PC-3 (cell line): ENCODE results near the gene ADGRV1.

ENCODE experiments used
- CTCF ChIP-seq: fragments of 300-600 bp; sonication (generic); conservative IDR thresholded peaks from 2 replicates; pipeline ENCODE4 v1.5.1; 2017; ENCODE audit warnings: antibody characterized with exemption, low read depth, mild to moderate bottlenecking, low read length
- EZH2 ChIP-seq: fragments of 300-600 bp; sonication (generic); IDR thresholded peaks from one replicate; pipeline ENCODE4 v1.6.1; 2017; ENCODE audit warnings: antibody characterized with exemption, mild to moderate bottlenecking, low read length; ENCODE audit not compliant: unreplicated experiment
- EZH2phosphoT487 ChIP-seq: fragments of 300-600 bp; sonication (generic); IDR thresholded peaks from 2 replicates; pipeline ENCODE4 v1.6.1; 2018; ENCODE audit warnings: mild to moderate bottlenecking, antibody characterized with exemption, low read length, borderline replicate concordance

- TF ChIP-seq CTCF (no peak), EZH2phosphoT487 (no peak), EZH2 (no peak)
Measured at GRCh38 chr5:91170266-91170665, 611.7 kb downstream of the ADGRV1 start.
